HEK293 (cell line): ENCODE results near the gene ARL3.

ENCODE experiments used
- BCL11A ChIP-seq: fragments of 450-650 bp; formaldehyde crosslinking; IDR thresholded peaks from 2 replicates; pipeline ENCODE4 v1.5.1; 2016; ENCODE audit warnings: low read depth, missing biosample characterization, missing genetic modification characterization
- MYNN ChIP-seq: fragments of 450-650 bp; formaldehyde crosslinking; IDR thresholded peaks from 2 replicates; pipeline ENCODE4 v1.5.1; 2016; ENCODE audit warnings: missing biosample characterization, missing genetic modification characterization, borderline replicate concordance
- REST ChIP-seq: fragments of 450-650 bp; formaldehyde crosslinking; IDR thresholded peaks from 2 replicates; pipeline ENCODE4 v1.5.1; 2016; ENCODE audit warnings: missing biosample characterization, missing genetic modification characterization
- YY1 ChIP-seq: fragments of 450-650 bp; formaldehyde crosslinking; IDR thresholded peaks from 2 replicates; pipeline ENCODE4 v1.5.1; 2018; ENCODE audit warnings: missing biosample characterization, missing genetic modification characterization
- ZFP69B ChIP-seq: fragments of 450-650 bp; formaldehyde crosslinking; IDR thresholded peaks from 2 replicates; pipeline ENCODE4 v1.5.1; 2016; ENCODE audit warnings: missing biosample characterization, missing genetic modification characterization
- ZNF155 ChIP-seq: fragments of 450-650 bp; formaldehyde crosslinking; IDR thresholded peaks from 2 replicates; pipeline ENCODE4 v1.5.1; 2016; ENCODE audit warnings: missing biosample characterization, missing genetic modification characterization
- ZNF157 ChIP-seq: fragments of 450-650 bp; formaldehyde crosslinking; IDR thresholded peaks from 2 replicates; pipeline ENCODE4 v1.5.1; 2016; ENCODE audit warnings: missing biosample characterization, missing genetic modification characterization
- ZNF184 ChIP-seq: fragments of 450-650 bp; IDR thresholded peaks from 2 replicates; pipeline ENCODE4 v1.5.1; 2018; ENCODE audit warnings: missing biosample characterization, mild to moderate bottlenecking, missing genetic modification characterization
- ZNF214 ChIP-seq: fragments of 450-650 bp; formaldehyde crosslinking; IDR thresholded peaks from 2 replicates; pipeline ENCODE4 v1.5.1; 2017; ENCODE audit warnings: missing biosample characterization, mild to moderate bottlenecking, missing genetic modification characterization, borderline replicate concordance
- ZNF223 ChIP-seq: fragments of 450-650 bp; formaldehyde crosslinking; IDR thresholded peaks from 2 replicates; pipeline ENCODE4 v1.5.1; 2016; ENCODE audit warnings: missing biosample characterization, missing genetic modification characterization
- ZNF292 ChIP-seq: fragments of 450-650 bp; formaldehyde crosslinking; IDR thresholded peaks from 2 replicates; pipeline ENCODE4 v1.5.1; 2016; ENCODE audit warnings: low read depth, missing biosample characterization, missing genetic modification characterization, borderline replicate concordance
- ZNF311 ChIP-seq: fragments of 450-650 bp; formaldehyde crosslinking; IDR thresholded peaks from 2 replicates; pipeline ENCODE4 v1.5.1; 2017; ENCODE audit warnings: missing biosample characterization, missing genetic modification characterization, borderline replicate concordance
- ZNF354C ChIP-seq: fragments of 450-650 bp; formaldehyde crosslinking; IDR thresholded peaks from 2 replicates; pipeline ENCODE4 v1.5.1; 2016; ENCODE audit warnings: missing biosample characterization, missing genetic modification characterization, low read depth, borderline replicate concordance
- ZNF366 ChIP-seq: fragments of 450-650 bp; formaldehyde crosslinking; conservative IDR thresholded peaks from 2 replicates; pipeline ENCODE4 v1.5.1; 2016; ENCODE audit warnings: missing biosample characterization, missing genetic modification characterization
- ZNF404 ChIP-seq: fragments of 450-650 bp; formaldehyde crosslinking; IDR thresholded peaks from 2 replicates; pipeline ENCODE4 v1.5.1; 2017; ENCODE audit warnings: missing biosample characterization, missing genetic modification characterization
- ZNF558 ChIP-seq: fragments of 450-650 bp; formaldehyde crosslinking; IDR thresholded peaks from 2 replicates; pipeline ENCODE4 v1.5.1; 2016; ENCODE audit warnings: missing biosample characterization, missing genetic modification characterization
- ZNF561 ChIP-seq: fragments of 450-650 bp; IDR thresholded peaks from 2 replicates; pipeline ENCODE4 v1.5.1; 2018; ENCODE audit warnings: missing biosample characterization, missing genetic modification characterization, borderline replicate concordance
- ZNF639 ChIP-seq: fragments of 450-650 bp; formaldehyde crosslinking; IDR thresholded peaks from 2 replicates; pipeline ENCODE4 v1.5.1; 2016; ENCODE audit warnings: missing biosample characterization, missing genetic modification characterization
- ZNF645 ChIP-seq: fragments of 450-650 bp; formaldehyde crosslinking; IDR thresholded peaks from 2 replicates; pipeline ENCODE4; 2016; ENCODE audit warnings: missing biosample characterization, missing genetic modification characterization
- ZNF654 ChIP-seq: fragments of 450-650 bp; formaldehyde crosslinking; IDR thresholded peaks from 2 replicates; pipeline ENCODE4 v1.5.1; 2016; ENCODE audit warnings: low read depth, missing biosample characterization, missing genetic modification characterization
- ZNF677 ChIP-seq: fragments of 450-650 bp; IDR thresholded peaks from 2 replicates; pipeline ENCODE4 v1.5.0; 2018; ENCODE audit warnings: missing biosample characterization, mild to moderate bottlenecking, missing genetic modification characterization, moderate library complexity
- ZNF692 ChIP-seq: fragments of 450-650 bp; formaldehyde crosslinking; IDR thresholded peaks from 2 replicates; pipeline ENCODE4 v1.5.1; 2016; ENCODE audit warnings: missing biosample characterization, missing genetic modification characterization
- ZNF837 ChIP-seq: fragments of 450-650 bp; formaldehyde crosslinking; IDR thresholded peaks from 2 replicates; pipeline ENCODE4 v1.5.1; 2016; ENCODE audit warnings: missing biosample characterization, missing genetic modification characterization
- TF ChIP-seq, protein P1 (sequence below): fragments of 450-650 bp; formaldehyde crosslinking; IDR thresholded peaks from 2 replicates; pipeline ENCODE4 v1.5.1; 2016; ENCODE audit warnings: missing biosample characterization, missing genetic modification characterization, low read depth
- TF ChIP-seq, protein P2 (sequence below): fragments of 450-650 bp; IDR thresholded peaks from 2 replicates; pipeline ENCODE4 v1.5.1; 2018; ENCODE audit warnings: missing biosample characterization, mild to moderate bottlenecking, missing genetic modification characterization
- TF ChIP-seq, protein P3 (sequence below): fragments of 450-650 bp; formaldehyde crosslinking; IDR thresholded peaks from 2 replicates; pipeline ENCODE4 v1.5.1; 2016; ENCODE audit warnings: missing biosample characterization, missing genetic modification characterization

Gene ARL3

GRCh38 chr10:102644646-102645387, 69.4 kb downstream of the ARL3 start (continued):
- 0 out of 2 replicates have a peak, but pooled peaks have one; percentile 19 for TF ChIP-seq YY1
- no peak for TF ChIP-seq ZNF157 (tag by site-specific recombination)
- TF ChIP-seq BCL11A (tag by site-specific recombination), result peak; percentile 31; the same call in 1 of the 2 replicates
- no peak for TF ChIP-seq ZNF311
- TF ChIP-seq, protein P1, sequence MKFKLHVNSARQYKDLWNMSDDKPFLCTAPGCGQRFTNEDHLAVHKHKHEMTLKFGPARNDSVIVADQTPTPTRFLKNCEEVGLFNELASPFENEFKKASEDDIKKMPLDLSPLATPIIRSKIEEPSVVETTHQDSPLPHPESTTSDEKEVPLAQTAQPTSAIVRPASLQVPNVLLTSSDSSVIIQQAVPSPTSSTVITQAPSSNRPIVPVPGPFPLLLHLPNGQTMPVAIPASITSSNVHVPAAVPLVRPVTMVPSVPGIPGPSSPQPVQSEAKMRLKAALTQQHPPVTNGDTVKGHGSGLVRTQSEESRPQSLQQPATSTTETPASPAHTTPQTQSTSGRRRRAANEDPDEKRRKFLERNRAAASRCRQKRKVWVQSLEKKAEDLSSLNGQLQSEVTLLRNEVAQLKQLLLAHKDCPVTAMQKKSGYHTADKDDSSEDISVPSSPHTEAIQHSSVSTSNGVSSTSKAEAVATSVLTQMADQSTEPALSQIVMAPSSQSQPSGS (tag by site-specific recombination), result peak; percentile 4; the same call in 1 of the 2 replicates
- TF ChIP-seq ZNF561 (tag by site-specific recombination), result peak; percentile 89; the same call in 1 of the 2 replicates
- peak; percentile 32; the same call in 1 of the 2 replicates for TF ChIP-seq ZNF639 (tag by site-specific recombination)
- no peak for TF ChIP-seq ZNF654 (tag by site-specific recombination)
- TF ChIP-seq ZNF155 (tag by site-specific recombination), result no peak
- TF ChIP-seq ZNF677 (tag by site-specific recombination), result no peak
- no peak for TF ChIP-seq ZNF292
- TF ChIP-seq ZNF354C (tag by site-specific recombination), result no peak
- TF ChIP-seq ZNF645 (tag by site-specific recombination), result no peak; the same call in 1 of the 2 replicates
- peak; percentile 53; the same call in 1 of the 2 replicates for TF ChIP-seq REST (tag by site-specific recombination)
- peak; percentile 87 for TF ChIP-seq ZNF692
- TF ChIP-seq, protein P2, sequence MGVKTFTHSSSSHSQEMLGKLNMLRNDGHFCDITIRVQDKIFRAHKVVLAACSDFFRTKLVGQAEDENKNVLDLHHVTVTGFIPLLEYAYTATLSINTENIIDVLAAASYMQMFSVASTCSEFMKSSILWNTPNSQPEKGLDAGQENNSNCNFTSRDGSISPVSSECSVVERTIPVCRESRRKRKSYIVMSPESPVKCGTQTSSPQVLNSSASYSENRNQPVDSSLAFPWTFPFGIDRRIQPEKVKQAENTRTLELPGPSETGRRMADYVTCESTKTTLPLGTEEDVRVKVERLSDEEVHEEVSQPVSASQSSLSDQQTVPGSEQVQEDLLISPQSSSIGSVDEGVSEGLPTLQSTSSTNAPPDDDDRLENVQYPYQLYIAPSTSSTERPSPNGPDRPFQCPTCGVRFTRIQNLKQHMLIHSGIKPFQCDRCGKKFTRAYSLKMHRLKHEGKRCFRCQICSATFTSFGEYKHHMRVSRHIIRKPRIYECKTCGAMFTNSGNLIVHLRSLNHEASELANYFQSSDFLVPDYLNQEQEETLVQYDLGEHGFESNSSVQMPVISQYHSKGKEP (tag by site-specific recombination), result peak; percentile 93
- peak; percentile 49; the same call in 1 of the 2 replicates for TF ChIP-seq ZFP69B (tag by site-specific recombination)
- TF ChIP-seq MYNN (tag by site-specific recombination), result no peak; the same call in 1 of the 2 replicates
- TF ChIP-seq ZNF223 (tag by site-specific recombination), result no peak
- TF ChIP-seq ZNF366 (tag by site-specific recombination), result no peak; the same call in 1 of the 2 replicates
- TF ChIP-seq, protein P3, sequence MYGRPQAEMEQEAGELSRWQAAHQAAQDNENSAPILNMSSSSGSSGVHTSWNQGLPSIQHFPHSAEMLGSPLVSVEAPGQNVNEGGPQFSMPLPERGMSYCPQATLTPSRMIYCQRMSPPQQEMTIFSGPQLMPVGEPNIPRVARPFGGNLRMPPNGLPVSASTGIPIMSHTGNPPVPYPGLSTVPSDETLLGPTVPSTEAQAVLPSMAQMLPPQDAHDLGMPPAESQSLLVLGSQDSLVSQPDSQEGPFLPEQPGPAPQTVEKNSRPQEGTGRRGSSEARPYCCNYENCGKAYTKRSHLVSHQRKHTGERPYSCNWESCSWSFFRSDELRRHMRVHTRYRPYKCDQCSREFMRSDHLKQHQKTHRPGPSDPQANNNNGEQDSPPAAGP (tag by site-specific recombination), result no peak; the same call in 1 of the 2 replicates
- no peak for TF ChIP-seq ZNF404
- no peak for TF ChIP-seq ZNF558 (tag by site-specific recombination)
- TF ChIP-seq ZNF214 (tag by site-specific recombination), result no peak
- peak; percentile 98 for TF ChIP-seq ZNF837 (tag by site-specific recombination)
- TF ChIP-seq ZNF184 (tag by site-specific recombination), result no peak
